ENCODE measurements around the gene ADGRD1.

The ADGRD1 gene

DNA sequence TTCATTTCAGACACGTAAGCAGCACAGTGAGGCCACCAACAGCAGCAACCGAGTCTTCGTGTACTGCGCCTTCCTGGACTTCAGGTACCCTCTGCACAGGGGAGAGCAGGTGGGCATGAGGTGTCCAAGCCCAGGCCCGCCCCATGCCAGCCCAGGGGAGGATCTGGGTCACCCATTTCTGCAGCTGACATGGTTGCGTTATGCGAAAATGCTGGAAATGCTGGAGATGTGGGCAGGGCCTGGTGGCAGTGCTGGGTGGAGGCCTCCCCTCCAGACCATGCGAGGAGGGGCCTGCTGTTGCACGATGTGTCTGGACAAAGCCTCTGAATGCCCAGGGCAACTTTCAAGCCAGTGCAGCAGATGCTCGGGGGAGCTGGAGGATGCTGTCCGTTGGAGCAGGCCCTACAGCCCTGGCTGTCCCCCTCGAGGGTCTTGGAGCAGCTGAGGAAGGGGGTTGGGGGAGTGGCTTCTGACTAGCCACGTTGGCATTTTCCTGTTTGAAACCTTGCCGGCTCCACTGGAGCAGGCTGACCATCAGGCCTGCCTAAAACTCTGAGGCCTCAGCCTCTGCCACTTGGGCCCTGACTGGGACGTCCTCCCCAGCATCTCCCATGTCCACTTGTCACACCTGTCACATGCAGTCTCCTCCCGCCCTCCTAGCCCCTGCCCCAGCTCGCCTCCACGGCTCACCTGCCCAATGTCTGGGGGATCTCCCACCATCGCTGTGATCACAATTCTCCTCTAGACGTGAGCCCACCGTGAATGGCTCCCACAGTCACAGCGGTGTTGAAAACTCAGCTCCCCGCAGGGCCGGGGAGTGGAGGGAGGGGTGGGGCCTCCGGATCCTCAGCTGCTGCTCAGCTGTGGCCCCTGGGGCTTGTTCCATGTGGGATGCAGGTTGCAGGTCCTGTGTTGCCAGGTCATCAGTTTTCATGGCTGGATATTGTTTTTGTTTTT lies 123.4 kb downstream of the ADGRD1 start:
- TF ChIP-seq, protein P1, sequence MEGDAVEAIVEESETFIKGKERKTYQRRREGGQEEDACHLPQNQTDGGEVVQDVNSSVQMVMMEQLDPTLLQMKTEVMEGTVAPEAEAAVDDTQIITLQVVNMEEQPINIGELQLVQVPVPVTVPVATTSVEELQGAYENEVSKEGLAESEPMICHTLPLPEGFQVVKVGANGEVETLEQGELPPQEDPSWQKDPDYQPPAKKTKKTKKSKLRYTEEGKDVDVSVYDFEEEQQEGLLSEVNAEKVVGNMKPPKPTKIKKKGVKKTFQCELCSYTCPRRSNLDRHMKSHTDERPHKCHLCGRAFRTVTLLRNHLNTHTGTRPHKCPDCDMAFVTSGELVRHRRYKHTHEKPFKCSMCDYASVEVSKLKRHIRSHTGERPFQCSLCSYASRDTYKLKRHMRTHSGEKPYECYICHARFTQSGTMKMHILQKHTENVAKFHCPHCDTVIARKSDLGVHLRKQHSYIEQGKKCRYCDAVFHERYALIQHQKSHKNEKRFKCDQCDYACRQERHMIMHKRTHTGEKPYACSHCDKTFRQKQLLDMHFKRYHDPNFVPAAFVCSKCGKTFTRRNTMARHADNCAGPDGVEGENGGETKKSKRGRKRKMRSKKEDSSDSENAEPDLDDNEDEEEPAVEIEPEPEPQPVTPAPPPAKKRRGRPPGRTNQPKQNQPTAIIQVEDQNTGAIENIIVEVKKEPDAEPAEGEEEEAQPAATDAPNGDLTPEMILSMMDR (IDR thresholded peaks at IDR 0.05; ENCODE audit: insufficient read depth, low read length, missing control alignments): no peak
- no peak overlapping the region for H3K4me3 ChIP-seq (ENCODE audit: low read depth, low read length)
- ChIA-PET POLR2A (no interaction called here), CTCF (no interaction called here)
- no peak for DNase-seq (ENCODE audit: low read depth, low spot score)

DNA sequence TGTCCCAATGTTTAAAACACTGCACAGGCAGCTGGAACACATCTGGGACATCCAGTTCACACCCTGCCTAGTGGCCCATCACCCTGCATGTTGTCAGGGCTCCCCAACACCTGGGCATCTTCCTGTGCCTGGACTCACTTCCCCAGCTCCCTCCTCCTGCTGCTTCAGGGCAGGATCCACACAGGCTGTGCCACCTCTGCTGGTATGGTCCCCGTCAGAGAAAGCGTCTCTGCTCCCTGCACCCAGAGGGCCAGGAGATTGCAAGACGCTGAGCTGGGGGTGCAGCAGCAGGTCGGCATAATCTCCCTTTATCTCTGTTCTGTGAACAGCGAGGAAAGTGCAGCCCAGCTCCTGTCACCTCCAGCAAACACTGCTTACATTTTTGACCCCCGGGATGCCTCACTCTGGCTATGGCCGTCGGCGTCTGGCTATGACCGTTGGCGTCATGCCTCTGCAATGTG lies 124.3 kb downstream of the ADGRD1 start:
- DNase-seq (ENCODE audit: low read depth, low spot score): no peak
- POLR2A ChIA-PET: no interaction called here
- TF ChIP-seq, protein P1 (IDR thresholded peaks at IDR 0.05; ENCODE audit: insufficient read depth, low read length, missing control alignments): no peak
- no peak overlapping the region for H3K4me3 ChIP-seq (ENCODE audit: low read depth, low read length)
- CTCF ChIA-PET: no interaction called here

DNA sequence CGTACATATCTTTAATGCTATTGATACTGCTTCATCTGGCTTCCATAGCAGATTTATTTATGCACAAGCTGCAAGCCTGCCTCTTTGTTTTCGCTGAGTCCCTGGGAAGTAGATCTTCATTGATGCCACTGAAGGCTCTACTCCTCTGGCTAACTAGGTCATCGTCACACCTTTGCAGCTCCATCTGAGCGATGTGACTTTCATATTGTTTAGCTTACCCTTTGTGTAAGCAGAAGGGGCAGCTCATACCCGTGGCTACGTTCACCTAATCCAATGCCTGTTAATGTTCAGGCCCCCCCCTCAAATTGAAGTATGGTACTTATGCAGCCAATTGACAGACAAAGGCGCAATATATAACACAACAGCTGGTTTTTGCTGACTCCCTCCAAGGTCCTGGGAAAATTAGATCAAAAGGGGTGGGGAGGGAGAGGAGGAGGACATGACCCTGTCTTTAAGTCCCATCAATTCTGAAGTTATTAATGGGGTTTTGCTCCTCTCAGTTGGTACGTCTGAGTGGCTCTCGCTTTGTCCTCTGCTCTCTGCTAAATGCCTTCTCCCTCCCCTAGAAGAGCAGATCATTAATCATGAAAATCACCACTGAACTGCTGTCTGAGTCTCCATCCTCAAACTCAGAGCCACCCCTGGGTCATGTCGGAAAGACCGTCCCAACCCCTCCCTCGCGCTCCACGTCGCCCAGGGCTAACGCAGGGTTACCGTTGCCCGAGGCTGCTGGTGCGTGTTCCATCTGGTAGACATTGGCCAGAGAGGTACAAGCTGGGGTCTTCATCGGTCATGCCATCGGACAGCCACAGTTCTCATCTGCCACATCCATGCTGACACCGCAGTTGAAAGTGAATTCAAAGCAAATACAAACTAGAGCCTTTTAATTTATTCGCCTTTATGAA lies 128.8 kb downstream of the ADGRD1 start:
- TF ChIP-seq, protein P1 (IDR thresholded peaks at IDR 0.05; ENCODE audit: insufficient read depth, low read length, missing control alignments): no peak
- POLR2A ChIA-PET: no interaction called here
- no peak for DNase-seq (ENCODE audit: low read depth, low spot score)
- no peak overlapping the region for H3K4me3 ChIP-seq (ENCODE audit: low read depth, low read length)
- CTCF ChIA-PET: interaction anchor here (1.0 kb wide), 1 partner anchor 22 kb away, joined by 4 read pairs; no protein-coding TSS in a partner anchor

DNA sequence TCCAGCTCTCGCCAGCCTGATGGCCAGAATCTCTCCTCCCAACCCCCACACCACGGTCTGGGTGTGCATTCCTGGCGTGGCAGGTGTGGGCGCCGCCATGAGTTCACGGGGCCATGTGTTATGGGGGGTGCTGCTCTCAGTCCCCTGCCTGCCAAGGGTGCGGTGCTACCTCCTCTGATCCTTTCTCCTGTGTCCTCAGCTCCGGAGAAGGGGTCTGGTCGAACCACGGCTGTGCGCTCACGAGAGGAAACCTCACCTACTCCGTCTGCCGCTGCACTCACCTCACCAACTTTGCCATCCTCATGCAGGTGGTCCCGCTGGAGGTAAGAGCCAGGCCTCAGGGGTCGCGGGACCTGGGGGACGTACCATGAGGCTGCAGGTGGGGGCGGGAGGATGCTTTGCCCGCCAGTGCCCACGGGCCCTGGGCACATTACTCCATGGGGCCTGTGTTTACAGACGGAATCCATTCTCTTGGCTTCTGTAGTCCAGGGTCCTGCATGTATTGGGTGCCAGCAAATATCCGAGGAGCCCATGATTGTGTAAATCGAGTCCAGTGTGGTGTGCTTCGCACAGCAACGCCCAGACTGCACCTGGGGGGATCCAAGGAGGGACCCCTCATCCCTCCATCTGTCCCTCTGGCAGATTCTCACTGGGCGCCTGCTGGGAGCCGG lies 130.8 kb downstream of the ADGRD1 start:
- TF ChIP-seq, protein P1 (IDR thresholded peaks at IDR 0.05; ENCODE audit: insufficient read depth, low read length, missing control alignments): no peak
- CTCF ChIA-PET: no interaction called here
- DNase-seq (ENCODE audit: low read depth, low spot score): no peak

DNA sequence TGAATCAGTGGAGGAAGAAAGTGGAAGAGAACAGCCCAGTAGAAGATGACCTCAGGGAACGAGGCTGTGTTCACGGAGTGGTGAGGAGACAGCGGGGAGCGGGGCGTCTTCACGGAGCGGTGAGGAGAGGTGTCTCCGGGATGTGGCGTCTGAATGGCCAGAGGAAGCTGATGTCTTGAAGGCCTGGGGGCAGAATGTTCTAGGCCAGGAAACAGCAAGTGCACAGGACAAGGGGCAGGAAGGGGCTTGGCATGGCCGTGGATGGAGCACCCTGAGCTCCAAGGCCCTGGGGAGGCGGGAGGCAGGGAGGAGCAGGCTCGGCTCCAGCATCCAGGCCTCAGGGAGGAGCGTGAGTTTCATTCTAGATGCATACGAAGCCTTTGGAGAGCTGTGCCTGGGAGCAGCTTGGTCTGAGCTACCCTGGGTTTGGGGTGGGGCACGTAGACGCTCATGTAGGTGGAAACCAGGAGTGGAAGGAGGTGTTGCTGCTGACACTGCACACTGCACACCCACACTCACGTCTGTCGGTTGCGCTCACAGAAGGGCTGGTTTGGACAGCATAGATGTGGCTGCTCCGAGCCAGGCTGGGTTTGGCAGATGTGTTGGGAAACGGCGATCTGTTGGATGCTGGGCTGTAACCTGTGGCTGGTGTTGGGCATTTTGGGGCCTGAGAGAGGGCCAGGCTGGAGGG lies 131.6 kb downstream of the ADGRD1 start:
- TF ChIP-seq, protein P1 (IDR thresholded peaks at IDR 0.05; ENCODE audit: insufficient read depth, low read length, missing control alignments): no peak
- DNase-seq (ENCODE audit: low read depth, low spot score): no peak
- ChIA-PET CTCF (no interaction called here), POLR2A (no interaction called here)
- no peak overlapping the region for H3K4me3 ChIP-seq (ENCODE audit: low read depth, low read length)

More for the DNA sequence above, 130.8 kb downstream of the ADGRD1 start:
- POLR2A ChIA-PET: no interaction called here
- H3K4me3 ChIP-seq (ENCODE audit: low read depth, low read length): no peak overlapping the region

Data from AG04449 (cell line).